HG02870 (cell line): Measurements from ENCODE around the gene CDKAL1.
A peak's percentile ranks its signal among the peaks of the same experiment; 100 is the strongest.
"Not testable (repeated sequence)": the region's sequence is repeated elsewhere in the genome, so short reads cannot be mapped to it uniquely, and the experiment has no call there.

Experiments used
- ATAC-seq: cut with Tn5 transposase; IDR thresholded peaks from one replicate; pipeline ENCODE4 v1.9.1; 2021; ENCODE audit warnings: mild to moderate bottlenecking, moderate library complexity; ENCODE audit not compliant: unreplicated experiment

CDKAL1 gene

DNA sequence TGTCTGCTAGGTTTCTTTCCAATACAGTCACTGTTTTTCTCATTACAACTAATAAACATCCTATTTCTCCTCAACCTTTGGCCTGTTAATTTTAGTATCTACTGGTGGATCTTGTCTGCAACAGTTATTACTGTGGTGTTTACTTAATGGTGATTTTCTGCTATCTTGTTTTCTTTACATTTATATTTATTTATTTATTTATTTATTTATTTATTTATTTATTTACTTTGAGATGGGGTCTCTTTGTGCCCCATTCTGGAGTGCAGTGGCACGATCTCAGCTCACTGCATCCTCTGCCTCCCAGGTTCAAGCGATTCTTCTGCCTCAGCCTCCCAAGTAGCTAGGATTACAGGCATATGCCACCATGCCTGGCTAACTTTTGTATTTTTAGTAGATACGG, 15.1 kb downstream of the CDKAL1 start:
- not testable (repeated sequence) for ATAC-seq

DNA sequence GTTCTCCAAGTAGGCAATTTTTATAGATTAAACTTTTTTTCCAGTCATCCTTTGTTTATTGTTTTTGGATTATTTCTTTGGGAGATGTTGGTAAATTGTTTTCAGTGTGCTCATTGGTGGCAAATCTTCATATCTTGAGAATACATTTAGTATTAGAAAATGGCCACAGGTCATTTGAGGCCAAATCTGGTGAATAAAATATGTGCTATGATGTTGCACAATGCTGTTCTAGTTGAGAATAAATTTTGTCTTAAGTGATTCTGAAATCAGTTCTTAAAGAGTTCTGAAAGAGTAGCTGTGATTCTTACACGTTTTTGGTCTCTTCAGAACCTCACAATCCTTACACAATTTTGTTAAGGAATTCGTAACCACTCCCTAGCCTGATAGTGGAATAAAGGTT, 20.1 kb downstream of the CDKAL1 start:
- no peak for ATAC-seq

DNA sequence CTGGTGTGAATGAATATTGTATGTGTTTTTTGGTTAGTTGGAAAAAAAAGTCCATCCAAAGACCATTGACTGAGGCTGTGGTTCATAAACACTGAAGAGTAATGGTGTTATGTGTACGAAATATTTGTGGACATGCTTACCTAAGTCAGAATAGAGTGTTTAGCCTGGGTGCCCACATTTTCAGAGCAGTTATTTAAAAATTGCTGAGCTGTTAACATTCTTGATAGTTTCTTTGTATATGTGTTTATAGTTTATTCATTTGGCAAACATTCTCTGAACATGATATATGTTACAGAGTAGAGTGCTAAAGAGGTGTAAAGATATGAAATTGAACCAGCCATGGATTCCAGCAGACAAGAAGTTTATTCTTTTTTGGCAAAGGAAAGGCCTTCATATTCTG, 20.6 kb downstream of the CDKAL1 start:
- ATAC-seq, result no peak

DNA sequence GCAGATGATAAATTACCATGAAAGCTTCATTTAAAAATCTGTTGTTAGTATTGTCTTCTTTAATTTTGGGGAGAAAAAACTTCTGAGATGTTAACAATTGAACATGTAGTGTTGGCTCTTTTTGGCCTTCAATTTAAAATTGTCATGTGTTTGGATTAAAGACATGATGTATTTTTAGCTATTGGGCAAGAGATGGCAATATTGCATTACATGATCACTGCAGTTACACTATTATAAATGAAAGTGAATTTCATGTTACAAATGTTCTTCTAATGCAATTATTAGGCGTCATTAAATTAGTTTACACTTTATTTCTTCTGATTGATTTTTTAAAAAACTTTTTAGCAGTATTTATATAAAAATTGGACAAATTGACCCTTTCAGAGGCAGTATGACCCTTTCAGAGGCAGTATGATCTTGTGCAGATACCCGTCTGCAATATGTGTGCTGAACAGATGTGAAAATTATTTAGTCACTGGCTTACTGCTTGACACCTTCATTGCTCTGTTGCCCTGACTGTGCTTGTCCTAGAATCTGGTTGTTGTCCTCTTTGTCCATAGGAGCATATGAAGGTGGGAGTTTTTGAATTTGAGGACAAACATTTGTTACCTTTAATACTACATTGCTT, 25.8 kb downstream of the CDKAL1 start:
- no peak for ATAC-seq

DNA sequence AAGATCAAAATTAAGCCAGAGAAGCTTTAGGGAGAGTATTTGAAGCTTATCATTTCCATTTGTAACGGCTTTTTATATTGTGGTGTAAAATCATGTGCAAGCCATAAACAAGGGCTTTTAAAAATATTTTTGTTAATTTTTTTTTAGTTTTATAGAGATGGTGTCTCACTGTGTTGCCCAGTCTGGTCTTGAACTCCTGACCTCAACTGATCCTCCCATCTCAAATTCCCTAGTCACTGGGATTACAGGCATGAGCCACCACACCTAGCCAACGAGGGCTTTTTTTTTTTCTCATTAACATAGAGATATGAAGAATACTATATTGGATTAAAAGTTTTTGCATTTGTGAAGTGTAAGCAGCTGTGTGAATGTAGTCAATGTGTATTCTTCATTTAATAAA, 29.1 kb downstream of the CDKAL1 start:
- no peak for ATAC-seq

DNA sequence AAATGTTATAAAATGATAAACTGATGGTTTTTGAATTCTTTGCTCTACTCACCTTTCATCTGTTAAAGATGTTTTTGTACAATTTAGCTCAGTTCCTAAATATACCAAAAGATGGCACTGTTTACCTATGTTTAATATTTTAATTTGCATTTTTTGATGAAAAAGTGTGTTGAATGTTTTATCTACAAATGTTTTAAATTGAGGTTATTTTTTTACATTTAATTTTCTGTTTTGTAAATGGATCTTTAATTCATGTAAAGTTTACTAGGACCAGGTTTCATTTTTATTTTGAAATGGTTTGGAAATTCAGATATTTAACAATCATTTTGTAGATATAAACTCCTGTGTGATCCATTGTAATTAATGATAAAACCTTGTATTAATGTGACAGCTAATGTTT, 30.0 kb downstream of the CDKAL1 start:
- no peak for ATAC-seq

DNA sequence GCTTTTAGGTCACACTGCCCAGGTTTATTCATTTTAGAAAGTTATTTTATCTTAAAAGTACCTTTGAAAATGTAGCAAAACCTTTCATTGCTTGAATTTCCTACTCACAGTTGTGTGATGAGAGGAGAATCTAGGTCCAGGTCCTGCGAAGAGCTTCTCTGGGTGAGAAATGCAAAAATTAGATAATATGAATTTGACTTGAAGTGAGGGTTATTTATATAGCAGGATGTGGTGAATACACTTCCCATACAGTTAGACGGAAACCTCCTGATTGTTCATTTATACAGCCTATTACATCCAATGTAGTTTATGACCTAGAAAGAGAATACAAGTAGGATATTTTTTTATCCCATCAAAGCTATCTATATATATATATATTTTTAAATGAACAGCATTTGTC, 30.5 kb downstream of the CDKAL1 start:
- ATAC-seq, result peak; percentile 47

DNA sequence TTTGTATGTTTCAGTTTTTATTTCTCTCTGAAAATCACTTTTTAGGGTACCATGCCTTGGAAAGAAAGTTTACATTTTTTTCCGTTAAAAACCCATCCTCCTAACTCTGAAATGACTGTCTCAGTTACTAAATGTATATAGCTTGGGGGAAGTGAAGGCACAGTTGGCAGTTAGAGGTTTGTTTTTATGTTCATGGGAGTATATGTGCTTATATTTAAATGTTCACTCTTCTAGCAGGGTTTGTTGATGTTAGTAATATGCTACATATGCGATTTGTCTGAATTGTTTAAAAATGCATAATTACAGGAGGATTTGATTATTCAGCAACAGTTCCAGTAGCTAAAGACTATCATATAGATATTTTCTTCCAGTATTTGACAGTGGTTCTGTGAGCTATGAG, 31.1 kb downstream of the CDKAL1 start:
- ATAC-seq, result peak; percentile 34

DNA sequence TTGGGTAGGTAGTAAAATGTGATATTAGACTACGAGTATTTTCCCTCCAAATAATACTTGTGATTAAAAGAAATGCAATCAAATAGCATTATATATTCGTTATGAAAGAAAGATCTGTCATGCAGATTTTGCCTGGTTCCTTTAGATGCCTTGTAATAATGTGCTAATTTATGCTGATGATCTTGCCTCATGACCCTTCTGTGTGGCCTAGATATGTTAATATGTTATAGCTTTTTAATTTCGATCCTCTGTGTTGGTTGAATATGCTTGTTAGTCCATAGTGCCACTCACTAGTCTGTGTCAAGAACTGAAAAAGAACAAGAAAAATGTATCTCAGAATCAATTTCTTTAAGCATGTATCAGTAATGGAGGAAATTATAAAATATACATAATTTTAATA, 31.9 kb downstream of the CDKAL1 start:
- ATAC-seq, result no peak

DNA sequence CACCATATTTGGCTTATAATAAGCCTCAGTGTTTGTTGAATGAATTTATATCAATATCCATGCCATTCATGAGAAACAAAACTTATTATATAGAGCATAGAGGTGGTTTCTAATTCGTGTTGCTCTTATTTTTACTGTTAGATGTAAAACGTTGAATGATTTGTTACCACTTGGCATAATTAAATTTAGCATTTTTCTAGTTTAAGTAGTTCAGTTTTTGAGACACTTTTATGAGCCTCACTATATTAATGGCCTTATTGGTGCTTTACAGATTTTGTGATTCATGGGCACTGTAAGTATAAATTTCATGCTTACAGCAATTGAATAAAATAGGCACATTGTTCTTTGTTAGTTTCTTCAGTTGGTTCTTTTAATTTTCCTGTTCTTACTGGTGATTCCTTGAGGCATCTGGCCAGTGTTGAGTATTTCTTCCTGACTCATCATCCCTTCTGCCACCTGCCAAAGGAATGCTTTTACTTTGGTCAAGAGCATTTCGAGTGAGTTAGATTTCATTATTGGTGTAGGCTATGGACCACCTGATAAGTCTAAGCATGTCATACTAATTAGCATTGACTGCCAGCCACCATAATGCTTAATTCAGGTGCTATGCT, 34.8 kb downstream of the CDKAL1 start:
- no peak for ATAC-seq

DNA sequence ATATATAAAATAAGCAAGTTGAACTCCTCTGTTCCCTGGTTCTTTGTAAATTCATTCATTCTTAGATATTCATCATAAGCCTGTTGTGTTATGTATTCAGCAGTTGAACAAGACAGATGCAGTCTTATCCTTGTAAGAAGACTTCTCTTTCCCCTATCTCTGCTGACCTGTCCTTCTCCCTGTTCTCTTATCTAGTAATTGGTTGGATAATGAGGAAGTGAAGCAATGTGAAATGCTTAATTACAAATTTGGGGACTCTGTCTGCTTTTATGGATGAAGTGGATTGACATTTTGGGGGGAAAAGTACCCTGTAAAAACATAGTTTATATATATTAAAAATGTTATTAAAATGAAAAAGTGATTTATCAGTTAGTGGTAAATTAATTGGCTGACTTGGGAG, 37.0 kb downstream of the CDKAL1 start:
- ATAC-seq, result no peak

DNA sequence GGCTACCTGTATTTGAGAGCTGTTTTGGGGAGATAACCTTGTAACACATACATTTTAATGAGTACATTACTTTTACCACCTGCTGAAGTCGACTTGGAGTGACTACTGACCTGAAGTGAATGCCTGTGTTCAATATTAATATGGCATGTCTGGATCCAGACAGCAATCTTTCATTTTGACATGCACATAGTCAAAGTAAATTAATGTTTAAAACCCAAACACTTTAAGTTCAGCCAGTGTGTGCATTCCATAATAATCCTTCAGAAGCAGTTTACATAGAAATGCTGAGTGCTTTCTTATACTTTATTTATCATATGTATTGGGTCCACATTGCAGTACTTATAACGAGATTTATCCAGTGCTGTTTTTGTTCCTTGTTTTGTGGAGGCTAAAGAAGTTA, 38.0 kb downstream of the CDKAL1 start:
- ATAC-seq, result no peak

DNA sequence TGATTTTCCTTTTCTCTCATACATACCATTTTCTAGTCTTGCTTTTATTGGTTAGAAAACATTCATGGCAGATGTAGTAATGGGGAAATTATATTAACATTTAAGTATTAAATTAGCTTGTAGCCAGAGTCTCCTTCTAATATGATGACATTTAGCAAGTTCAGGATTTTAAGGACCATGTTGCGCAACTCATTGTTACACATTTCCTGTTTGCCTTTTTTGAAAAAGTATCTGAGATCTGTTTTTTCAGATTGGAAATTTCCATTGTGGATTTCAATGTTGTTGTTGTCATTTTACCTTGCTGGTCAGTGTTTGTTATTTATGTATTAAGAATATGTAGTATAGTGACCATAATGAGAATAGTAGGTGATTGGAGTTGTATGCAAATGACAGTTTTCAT, 38.7 kb downstream of the CDKAL1 start:
- ATAC-seq, result no peak

DNA sequence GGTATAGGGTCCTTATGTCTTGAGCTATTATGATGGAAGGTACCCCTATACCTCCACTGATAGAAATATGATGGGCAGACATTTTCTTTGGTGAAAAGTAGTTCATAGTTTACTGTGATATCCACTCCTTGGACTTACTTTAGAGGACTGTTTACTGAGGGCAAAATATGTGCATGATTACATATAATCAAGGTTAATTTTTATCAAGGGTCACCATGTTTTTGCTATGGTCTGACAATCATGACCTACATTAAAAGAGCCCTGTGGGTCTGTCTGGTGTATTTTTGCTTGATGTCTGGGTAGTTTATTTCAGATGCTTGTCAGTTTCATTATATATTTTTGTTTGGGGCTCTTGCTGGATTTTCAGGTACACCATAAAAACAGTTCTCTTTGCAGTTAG, 40.1 kb downstream of the CDKAL1 start:
- no peak for ATAC-seq

DNA sequence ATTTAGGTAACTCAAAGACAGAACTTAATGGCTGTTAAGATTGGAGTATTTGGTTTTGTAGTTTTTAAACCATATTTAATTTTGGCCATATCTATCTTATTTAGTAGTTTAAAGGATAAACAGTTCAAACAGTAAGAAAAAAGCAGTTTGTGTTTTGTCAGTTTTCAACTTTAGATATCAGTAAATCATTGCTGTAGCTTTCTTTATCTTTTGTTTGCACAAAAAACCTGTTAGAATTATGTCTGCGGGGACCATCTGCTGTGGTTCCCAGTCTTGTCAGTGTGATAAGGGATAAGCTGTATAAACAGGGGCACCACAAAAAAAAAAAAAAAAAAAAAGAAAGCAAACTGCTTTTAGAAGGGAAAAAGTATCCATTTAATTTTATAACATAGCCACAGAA, 40.9 kb downstream of the CDKAL1 start:
- no peak for ATAC-seq

DNA sequence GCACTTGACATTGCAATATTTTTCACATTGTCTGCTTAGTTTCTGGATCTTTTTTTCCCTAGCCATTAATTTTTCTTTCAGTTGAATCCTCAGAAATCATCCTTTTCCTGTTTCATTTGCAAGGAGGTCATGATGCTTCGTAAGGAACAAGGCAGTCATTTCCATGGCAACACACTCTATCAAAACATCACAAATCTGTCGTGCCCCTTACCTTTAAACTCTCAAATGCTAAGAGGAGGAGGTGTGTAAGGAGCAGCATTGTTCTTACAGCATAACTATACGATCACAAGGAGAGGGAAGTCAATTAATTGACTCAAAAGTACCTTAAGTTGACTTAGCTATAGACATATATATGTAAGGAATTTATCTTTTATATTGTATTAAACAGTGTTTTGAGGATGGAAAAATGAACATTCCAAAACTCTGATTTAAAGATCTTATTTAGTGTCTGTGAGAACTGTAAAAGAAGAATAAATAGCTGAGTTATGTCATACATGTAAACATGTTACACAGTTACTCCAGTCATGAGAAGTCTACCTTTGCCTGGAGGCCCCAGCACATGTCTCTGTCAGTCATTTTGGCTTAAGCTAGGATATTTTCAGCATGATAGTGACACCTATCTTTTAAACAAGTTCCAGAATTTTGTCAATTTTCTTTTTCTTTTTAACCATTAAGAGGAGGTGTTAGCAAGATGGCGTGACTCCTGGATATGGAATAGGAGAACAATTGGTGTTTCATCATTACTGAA, 41.6 kb downstream of the CDKAL1 start:
- no peak for ATAC-seq

DNA sequence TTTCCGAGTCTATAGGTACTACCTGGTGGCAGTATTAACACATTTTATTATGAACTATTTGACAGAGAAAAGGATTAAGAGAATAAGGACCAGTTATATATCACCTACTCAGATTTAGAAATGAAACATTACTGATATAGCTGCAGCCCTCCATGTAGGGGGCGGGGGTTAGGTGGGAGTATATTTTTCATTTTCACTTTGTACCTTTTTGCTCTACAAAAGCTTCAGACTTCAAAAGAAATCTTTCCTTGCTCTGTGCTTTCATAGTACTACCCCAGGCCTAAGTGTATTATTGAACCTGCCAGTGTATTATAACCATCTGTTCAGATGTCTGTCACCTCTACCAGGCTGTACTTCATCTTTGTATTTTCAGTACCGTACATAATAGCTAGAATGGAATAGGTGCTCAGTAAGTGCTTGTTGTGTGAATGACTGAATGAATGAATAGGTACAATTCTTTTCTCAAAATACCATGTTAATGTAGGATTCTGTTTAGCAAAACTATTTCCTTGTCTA, 43.0 kb downstream of the CDKAL1 start:
- no peak for ATAC-seq

DNA sequence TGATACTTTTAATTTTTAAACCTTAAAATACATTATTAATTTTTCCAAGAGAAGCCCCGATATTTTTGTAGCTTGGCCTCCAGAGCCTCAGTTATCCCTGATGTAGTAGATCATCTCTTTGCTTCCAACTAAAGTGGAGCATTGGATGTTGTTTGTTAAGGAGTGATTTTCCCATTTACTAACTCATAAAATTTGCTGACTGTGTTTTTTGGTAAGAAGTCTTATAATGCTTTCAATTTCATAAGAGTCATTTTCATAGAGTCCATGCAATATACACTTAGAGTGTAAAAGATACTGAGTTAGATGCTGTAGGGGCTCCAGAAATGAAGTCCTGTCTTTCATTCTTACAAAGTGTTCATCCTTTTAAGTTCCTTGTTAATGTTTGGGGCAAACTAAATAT, 46.8 kb downstream of the CDKAL1 start:
- ATAC-seq, result no peak

DNA sequence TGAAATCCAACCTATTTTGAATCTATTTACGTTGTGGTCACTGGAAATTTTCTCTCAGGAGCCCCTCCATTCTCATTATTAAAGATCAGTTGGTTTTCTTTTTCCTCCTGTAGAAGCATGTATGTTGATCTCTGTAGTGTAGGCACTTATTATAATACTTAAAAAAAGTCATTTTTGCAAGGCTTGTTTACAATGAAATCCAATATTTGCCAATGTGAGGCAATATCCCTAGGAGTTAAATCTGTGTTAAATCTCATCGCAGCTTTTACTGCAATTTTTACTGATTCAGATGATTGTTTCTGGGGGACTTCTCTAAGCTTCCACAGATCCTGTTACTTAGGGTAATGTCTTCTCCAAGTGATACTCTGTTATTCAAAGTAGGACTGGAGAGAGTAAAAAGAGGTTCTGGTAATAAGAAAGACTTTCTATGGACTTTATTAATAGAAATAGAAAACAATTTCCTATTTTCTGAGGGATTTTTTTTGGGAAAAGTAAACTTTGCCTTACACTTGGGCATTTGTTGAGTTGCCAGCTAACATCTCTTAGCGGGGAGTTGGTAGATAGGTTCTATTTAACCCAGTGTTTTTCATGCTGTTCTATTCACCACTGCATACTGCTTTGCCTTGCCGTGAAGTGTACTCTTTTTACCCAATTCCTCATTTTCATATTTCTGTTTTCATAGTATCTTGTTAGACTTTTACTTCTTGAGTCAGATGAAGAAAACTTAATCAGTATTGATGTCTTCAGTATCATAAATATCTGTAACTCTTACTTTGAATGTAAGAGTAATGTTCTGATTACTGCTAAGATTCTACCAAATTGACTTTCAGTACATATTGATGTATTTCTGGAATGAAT, 48.6 kb downstream of the CDKAL1 start:
- ATAC-seq, result peak; percentile 73

DNA sequence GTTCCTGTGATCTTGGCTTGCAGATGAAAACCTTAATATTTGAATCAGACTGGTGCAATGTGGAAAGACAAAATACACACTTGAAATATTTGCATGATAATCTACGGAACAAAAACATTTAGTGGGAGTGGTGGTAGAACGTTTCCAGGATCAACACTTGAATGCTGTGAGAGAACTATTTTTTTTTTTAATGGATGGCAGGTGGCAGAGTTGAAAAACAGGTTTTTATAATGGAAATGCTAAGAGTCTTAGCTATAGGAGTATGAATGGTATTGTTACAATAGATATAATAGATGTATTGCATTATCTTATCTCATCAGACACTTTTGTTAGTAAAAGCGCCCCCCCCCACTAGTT, 49.2 kb downstream of the CDKAL1 start:
- no peak for ATAC-seq

DNA sequence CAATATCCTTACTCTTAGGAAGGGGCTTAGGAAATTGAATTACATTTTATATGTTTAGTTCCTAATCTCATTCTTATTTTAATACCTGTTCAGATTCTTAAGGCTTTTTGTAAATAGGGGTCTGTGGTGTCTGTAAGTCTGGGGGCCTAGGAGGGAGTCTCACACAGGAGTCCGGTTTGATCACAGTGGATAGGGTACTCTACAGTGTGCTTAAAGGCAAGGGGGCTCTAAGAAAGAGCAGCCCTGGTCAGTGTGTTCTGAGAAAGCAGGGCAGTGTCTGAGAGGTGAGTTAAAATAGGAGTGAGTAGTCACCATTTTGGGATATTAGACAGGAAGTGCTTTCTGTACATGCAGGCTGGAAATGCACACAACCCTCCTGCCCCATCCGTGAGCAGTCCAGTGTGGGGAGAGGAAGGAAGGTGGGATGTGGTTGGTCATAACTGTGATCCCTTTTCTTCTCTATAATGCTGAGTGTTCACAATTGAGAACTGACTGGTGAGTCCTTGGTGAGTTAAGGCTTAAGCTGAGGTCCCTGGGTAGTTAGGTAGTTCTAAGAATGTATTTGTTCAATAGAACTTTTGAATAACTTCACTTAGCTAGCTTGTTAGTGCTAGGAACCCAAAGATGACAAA, 50.0 kb downstream of the CDKAL1 start:
- no peak for ATAC-seq
